Body of pancreas (tissue), 4 donors: Measurements from ENCODE around the gene IGFN1. TPM values are rescaled to one million over a fixed set of nuclear protein-coding genes. Genes with fewer than 3 reads are reported as not detected.

Source experiments
- ATAC-seq: fragments of 150-250 bp; one replicate; pipeline ENCODE4 v1.9.1; 2016
- DNase-seq, 4 donors: peaks; one replicate each; pipeline ENCODE4 v3.0.0-alpha.2; 2019
- H3K27ac ChIP-seq, 4 donors: fragments of 200-600 bp; sonication (generic); 1 replicate in 3 of 4; 2 replicates in 1 of 4; pipeline versions ENCODE4 v1.5.1 to v1.6.1; 2016 to 2019; ENCODE audit warnings: mild to moderate bottlenecking in 1 of 4, mixed read lengths in 1 of 4, moderate library complexity in 1 of 4
- H3K27me3 ChIP-seq, 2 donors: fragments of 200-600 bp; sonication (generic); one replicate each; pipeline ENCODE4 v1.6.0; 2016; ENCODE audit warnings: mild to moderate bottlenecking in 1 of 2
- H3K36me3 ChIP-seq, 2 donors: fragments of 200-600 bp; sonication (generic); replicated peaks in 1 of 2; 2 replicates each; pipeline ENCODE4 v1.5.1; 2016; ENCODE audit warnings: low read depth in 2 of 2; ENCODE audit not compliant: insufficient read depth in 1 of 2
- H3K4me1 ChIP-seq: fragments of 200-600 bp; sonication (generic); one replicate; pipeline ENCODE4 v1.6.0; 2016
- H3K4me3 ChIP-seq, 2 donors: fragments of 200-600 bp; sonication (generic); 1 replicate in 1 of 2; 2 replicates in 1 of 2; pipeline ENCODE4 v1.5.1; 2016 to 2019
- H3K9me3 ChIP-seq, 3 donors: fragments of 200-600 bp; sonication (generic); 1 replicate in 2 of 3; 2 replicates in 1 of 3; pipeline ENCODE4 v1.5.1; 2016
- CTCF ChIP-seq, 7 experiments: fragments of 450-650 bp in 4 of 7; fragments of 200-600 bp in 3 of 7; sonication (generic) in 3 of 7; IDR thresholded peaks; one replicate each; pipeline ENCODE4 v1.5.1; 2016 to 2019; ENCODE audit warnings: antibody characterized with exemption in 7 of 7
- POLR2A ChIP-seq, 3 donors: fragments of 450-650 bp; IDR thresholded peaks; one replicate each; pipeline ENCODE4 v1.6.1; 2016; ENCODE audit warnings: antibody characterized with exemption in 3 of 3, mild to moderate bottlenecking in 2 of 3
- WGBS, 2 donors: methylation state at CpG; one replicate each; pipeline ENCODE4 v1.1.5; 2017; 5-methylcytosine and 5-hydroxymethylcytosine counted together
- intact Hi-C: fragments of 100-400 bp; cut with DNase I; formaldehyde crosslinking; loops from one replicate; pipeline ENCODE4 v1.15.1; 2023
- total RNA-seq, 2 donors: library from RNA; depleted of rRNA; stranded (reverse); fragments of >200 nt; gene quantifications; one replicate each; pipeline ENCODE4 v1.1.0, GENCODE V29; 2016

The IGFN1 gene
- total RNA-seq, 2 donors from 2014 or later: 6.9 to 23.1 TPM

GRCh38 chr1:201262963-201263608 lies 72.5 kb downstream of the IGFN1 start:
- no peak for DNase-seq
- 75 to 76% methylated on average over 7 of the region's 7 CpGs for WGBS, 2 donors

GRCh38 chr1:201264072-201264471 lies 73.4 kb downstream of the IGFN1 start:
- Histone ChIP-seq H3K36me3 (no peaks in the 10 kb centered on the region), H3K4me3 (no peak overlapping the region), H3K27me3 (no peaks in the 10 kb centered on the region), H3K27ac (no peak overlapping the region), H3K4me1 (peaks cover 8% of the 10 kb centered on the region), H3K9me3 (no peaks in the 10 kb centered on the region)
- no peak for TF ChIP-seq CTCF (IDR thresholded peaks at IDR 0.05)
- TF ChIP-seq POLR2A (IDR thresholded peaks at IDR 0.05): no peak
- WGBS, 2 donors: 80 to 84% methylated on average over 4 to 6 of the region's 6 CpGs
- intact Hi-C loops: no loop called here
- ATAC-seq: no peak
- DNase-seq: no peak

More at GRCh38 chr1:201262963-201263608, 72.5 kb downstream of the IGFN1 start:
- Histone ChIP-seq H3K4me3 (no peak overlapping the region), H3K27ac (no peak overlapping the region), H3K27me3 (no peaks in the 10 kb centered on the region), H3K36me3 (no peaks in the 10 kb centered on the region), H3K4me1 (peaks cover 8% of the 10 kb centered on the region), H3K9me3 (no peaks in the 10 kb centered on the region)
- no peak for ATAC-seq
- intact Hi-C loops: no loop called here
- TF ChIP-seq POLR2A (IDR thresholded peaks at IDR 0.05) (no peak), CTCF (IDR thresholded peaks at IDR 0.05) (no peak)

- H3K4me3 ChIP-seq: no peak overlapping the region
- no peaks in the 10 kb centered on the region for H3K9me3 ChIP-seq
- H3K36me3 ChIP-seq: no peaks in the 10 kb centered on the region
- intact Hi-C loops: no loop called here
- peaks cover 7% of the 10 kb centered on the region for H3K4me1 ChIP-seq
- H3K27me3 ChIP-seq: no peaks in the 10 kb centered on the region
- no peak for ATAC-seq
- DNase-seq: no peak
- no peak overlapping the region for H3K27ac ChIP-seq
- WGBS, 2 donors: 73% methylated on average over 4 of the region's 4 CpGs
- TF ChIP-seq POLR2A (IDR thresholded peaks at IDR 0.05): no peak
- TF ChIP-seq CTCF (IDR thresholded peaks at IDR 0.05): no peak
Measured at GRCh38 chr1:201264554-201264953, 73.9 kb downstream of the IGFN1 start.

- ATAC-seq (no peak), DNase-seq (no peak)
- H3K27ac ChIP-seq: no peak overlapping the region
- no peaks in the 10 kb centered on the region for H3K27me3 ChIP-seq
- no peaks in the 10 kb centered on the region for H3K4me1 ChIP-seq
- no peaks in the 10 kb centered on the region for H3K9me3 ChIP-seq
- TF ChIP-seq CTCF (IDR thresholded peaks at IDR 0.05) (no peak), POLR2A (IDR thresholded peaks at IDR 0.05) (no peak)
- intact Hi-C loops: no loop called here
- no peak overlapping the region for H3K4me3 ChIP-seq
- 53 to 60% methylated on average over 3 of the region's 3 CpGs for WGBS, 2 donors
- H3K36me3 ChIP-seq: no peaks in the 10 kb centered on the region
Measured at GRCh38 chr1:201265756-201266155, 75.1 kb downstream of the IGFN1 start.

GRCh38 chr1:201266276-201266675 lies 75.7 kb downstream of the IGFN1 start:
- Histone ChIP-seq H3K36me3 (no peaks in the 10 kb centered on the region), H3K4me1 (no peaks in the 10 kb centered on the region), H3K4me3 (no peak overlapping the region), H3K27me3 (no peaks in the 10 kb centered on the region), H3K27ac (no peak overlapping the region), H3K9me3 (no peaks in the 10 kb centered on the region)
- DNase-seq (no peak), ATAC-seq (no peak)
- no peak for TF ChIP-seq CTCF (IDR thresholded peaks at IDR 0.05)
- no peak for TF ChIP-seq POLR2A (IDR thresholded peaks at IDR 0.05)
- intact Hi-C loops: no loop called here
